SK-N-SH treated with all-trans-retinoic acid at 6 μM for 48 hours (cell line): ENCODE measurements around the gene PCDHGA5.

Experiments
- ARNTL ChIP-seq: fragments of 450-650 bp; formaldehyde crosslinking; IDR thresholded peaks from 2 replicates; pipeline ENCODE4 v1.5.0; 2020; ENCODE audit warnings: low read depth, mild to moderate bottlenecking, moderate library complexity, borderline replicate concordance
- BACH2 ChIP-seq: fragments of 250-450 bp; sonication (Bioruptor Pico); IDR thresholded peaks from 2 replicates; pipeline ENCODE4 v1.9.0; 2021; ENCODE audit warnings: mild to moderate bottlenecking, borderline replicate concordance
- CSDC2 ChIP-seq: fragments of 250-450 bp; sonication (Bioruptor Pico); IDR thresholded peaks from 2 replicates; pipeline ENCODE4 v1.5.0; 2020; ENCODE audit warnings: mild to moderate bottlenecking, moderate library complexity
- GLIS3 ChIP-seq: fragments of 250-450 bp; sonication (Bioruptor Pico); IDR thresholded peaks from 2 replicates; pipeline ENCODE4 v1.5.0; 2020; ENCODE audit warnings: mild to moderate bottlenecking, moderate library complexity
- ISL1 ChIP-seq: fragments of 250-450 bp; sonication (Bioruptor Pico); IDR thresholded peaks from 2 replicates; pipeline ENCODE4 v2.1.2; 2022; ENCODE audit warnings: mild to moderate bottlenecking, moderate library complexity
- RARB ChIP-seq: fragments of 250-450 bp; sonication (Bioruptor Pico); IDR thresholded peaks from 2 replicates; pipeline ENCODE4 v1.8.0; 2021; ENCODE audit warnings: mild to moderate bottlenecking, moderate library complexity
- TCF4 ChIP-seq: fragments of 250-450 bp; sonication (Bioruptor Pico); IDR thresholded peaks from 2 replicates; pipeline ENCODE4 v1.8.0; 2021; ENCODE audit warnings: mild to moderate bottlenecking, moderate library complexity, borderline replicate concordance
- TOX ChIP-seq: fragments of 250-450 bp; sonication (Bioruptor Pico); IDR thresholded peaks from 2 replicates; pipeline ENCODE4 v1.8.0; 2021; ENCODE audit warnings: mild to moderate bottlenecking, moderate library complexity, borderline replicate concordance
- ZFP30 ChIP-seq: fragments of 450-650 bp; formaldehyde crosslinking; IDR thresholded peaks from 2 replicates; pipeline ENCODE4 v1.5.0; 2022; ENCODE audit warnings: mild to moderate bottlenecking, moderate library complexity
- ZNF565 ChIP-seq: fragments of 450-650 bp; formaldehyde crosslinking; conservative IDR thresholded peaks from 2 replicates; pipeline ENCODE4 v1.5.0; 2020; ENCODE audit warnings: low read depth, mild to moderate bottlenecking, moderate library complexity
- TF ChIP-seq, protein P1 (sequence below): fragments of 250-450 bp; sonication (Bioruptor Pico); IDR thresholded peaks from 2 replicates; pipeline ENCODE4 v1.8.0; 2021; ENCODE audit warnings: low read depth, mild to moderate bottlenecking, moderate library complexity, borderline replicate concordance
- TF ChIP-seq, protein P2 (sequence below): fragments of 250-450 bp; sonication (Bioruptor Pico); IDR thresholded peaks from 2 replicates; pipeline ENCODE4 v1.8.0; 2020; ENCODE audit warnings: mild to moderate bottlenecking, moderate library complexity, borderline replicate concordance
- TF ChIP-seq, protein P3 (sequence below): fragments of 250-450 bp; sonication (Bioruptor Pico); IDR thresholded peaks from 2 replicates; pipeline ENCODE4 v1.5.1; 2020; ENCODE audit warnings: low read depth, mild to moderate bottlenecking, moderate library complexity

DNA sequence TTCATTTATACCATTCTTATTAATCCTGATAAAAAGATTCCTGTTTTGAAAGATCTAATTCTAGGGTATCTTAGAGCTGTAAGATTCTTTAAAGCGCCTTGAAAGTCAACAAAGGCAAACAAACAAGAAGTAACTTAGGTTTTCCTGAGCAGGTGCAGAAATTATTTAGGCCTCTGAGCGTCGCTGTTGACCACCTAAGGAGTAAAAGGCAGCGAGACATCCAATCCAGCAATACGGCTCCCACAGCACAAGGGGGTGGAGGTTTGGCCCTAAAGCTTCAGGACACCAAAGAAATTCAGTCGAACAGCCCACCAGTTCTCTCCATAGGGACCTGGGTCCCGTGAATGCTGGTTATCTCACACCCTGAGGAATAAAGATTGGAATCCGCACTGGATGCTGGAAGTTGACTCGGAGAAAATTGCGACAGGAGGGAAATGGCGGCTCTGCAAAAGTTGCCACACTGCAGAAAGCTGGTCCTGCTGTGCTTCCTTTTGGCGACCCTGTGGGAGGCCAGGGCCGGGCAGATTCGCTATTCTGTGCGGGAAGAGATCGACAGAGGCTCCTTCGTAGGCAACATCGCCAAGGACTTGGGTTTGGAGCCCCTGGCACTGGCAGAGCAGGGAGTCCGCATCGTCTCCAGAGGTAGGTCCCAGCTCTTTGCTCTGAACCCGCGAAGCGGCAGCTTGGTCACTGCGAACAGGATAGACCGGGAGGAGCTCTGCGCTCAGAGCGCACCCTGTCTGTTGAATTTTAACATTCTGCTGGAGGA lies 25.2 kb upstream of the PCDHGA5 start, which contains the start of gene PCDHGA2:
- TF ChIP-seq ZFP30 (CRISPR knock-in tag), result no peak
- TF ChIP-seq ISL1 (CRISPR knock-in tag), result no peak
- no peak for TF ChIP-seq ARNTL (CRISPR knock-in tag)
- TF ChIP-seq TOX (CRISPR knock-in tag), result no peak
- TF ChIP-seq GLIS3 (CRISPR knock-in tag), result no peak
- TF ChIP-seq TCF4 (CRISPR knock-in tag), result no peak
- no peak for TF ChIP-seq BACH2
- TF ChIP-seq ZNF565 (CRISPR knock-in tag), result no peak
- no peak for TF ChIP-seq RARB (CRISPR knock-in tag)
- no peak for TF ChIP-seq CSDC2 (CRISPR knock-in tag)
- TF ChIP-seq, protein P1, sequence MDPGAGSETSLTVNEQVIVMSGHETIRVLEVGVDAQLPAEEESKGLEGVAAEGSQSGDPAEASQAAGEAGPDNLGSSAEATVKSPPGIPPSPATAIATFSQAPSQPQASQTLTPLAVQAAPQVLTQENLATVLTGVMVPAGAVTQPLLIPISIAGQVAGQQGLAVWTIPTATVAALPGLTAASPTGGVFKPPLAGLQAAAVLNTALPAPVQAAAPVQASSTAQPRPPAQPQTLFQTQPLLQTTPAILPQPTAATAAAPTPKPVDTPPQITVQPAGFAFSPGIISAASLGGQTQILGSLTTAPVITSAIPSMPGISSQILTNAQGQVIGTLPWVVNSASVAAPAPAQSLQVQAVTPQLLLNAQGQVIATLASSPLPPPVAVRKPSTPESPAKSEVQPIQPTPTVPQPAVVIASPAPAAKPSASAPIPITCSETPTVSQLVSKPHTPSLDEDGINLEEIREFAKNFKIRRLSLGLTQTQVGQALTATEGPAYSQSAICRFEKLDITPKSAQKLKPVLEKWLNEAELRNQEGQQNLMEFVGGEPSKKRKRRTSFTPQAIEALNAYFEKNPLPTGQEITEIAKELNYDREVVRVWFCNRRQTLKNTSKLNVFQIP (CRISPR knock-in tag), result no peak
- TF ChIP-seq, protein P2, sequence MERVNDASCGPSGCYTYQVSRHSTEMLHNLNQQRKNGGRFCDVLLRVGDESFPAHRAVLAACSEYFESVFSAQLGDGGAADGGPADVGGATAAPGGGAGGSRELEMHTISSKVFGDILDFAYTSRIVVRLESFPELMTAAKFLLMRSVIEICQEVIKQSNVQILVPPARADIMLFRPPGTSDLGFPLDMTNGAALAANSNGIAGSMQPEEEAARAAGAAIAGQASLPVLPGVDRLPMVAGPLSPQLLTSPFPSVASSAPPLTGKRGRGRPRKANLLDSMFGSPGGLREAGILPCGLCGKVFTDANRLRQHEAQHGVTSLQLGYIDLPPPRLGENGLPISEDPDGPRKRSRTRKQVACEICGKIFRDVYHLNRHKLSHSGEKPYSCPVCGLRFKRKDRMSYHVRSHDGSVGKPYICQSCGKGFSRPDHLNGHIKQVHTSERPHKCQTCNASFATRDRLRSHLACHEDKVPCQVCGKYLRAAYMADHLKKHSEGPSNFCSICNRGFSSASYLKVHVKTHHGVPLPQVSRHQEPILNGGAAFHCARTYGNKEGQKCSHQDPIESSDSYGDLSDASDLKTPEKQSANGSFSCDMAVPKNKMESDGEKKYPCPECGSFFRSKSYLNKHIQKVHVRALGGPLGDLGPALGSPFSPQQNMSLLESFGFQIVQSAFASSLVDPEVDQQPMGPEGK (CRISPR knock-in tag), result no peak
- TF ChIP-seq, protein P3, sequence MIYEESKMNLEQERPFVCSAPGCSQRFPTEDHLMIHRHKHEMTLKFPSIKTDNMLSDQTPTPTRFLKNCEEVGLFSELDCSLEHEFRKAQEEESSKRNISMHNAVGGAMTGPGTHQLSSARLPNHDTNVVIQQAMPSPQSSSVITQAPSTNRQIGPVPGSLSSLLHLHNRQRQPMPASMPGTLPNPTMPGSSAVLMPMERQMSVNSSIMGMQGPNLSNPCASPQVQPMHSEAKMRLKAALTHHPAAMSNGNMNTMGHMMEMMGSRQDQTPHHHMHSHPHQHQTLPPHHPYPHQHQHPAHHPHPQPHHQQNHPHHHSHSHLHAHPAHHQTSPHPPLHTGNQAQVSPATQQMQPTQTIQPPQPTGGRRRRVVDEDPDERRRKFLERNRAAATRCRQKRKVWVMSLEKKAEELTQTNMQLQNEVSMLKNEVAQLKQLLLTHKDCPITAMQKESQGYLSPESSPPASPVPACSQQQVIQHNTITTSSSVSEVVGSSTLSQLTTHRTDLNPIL (CRISPR knock-in tag), result no peak
